Measurements from ENCODE around the gene HHIPL1. TPM values are rescaled to one million over a fixed set of nuclear protein-coding genes. Genes with fewer than 3 reads are reported as not detected.

HHIPL1 gene
- total RNA-seq, 1 donor from 2014 or later = 0.05 TPM

GRCh38 chr14:99673305-99674063 is 28.6 kb downstream of the HHIPL1 start:
- intact Hi-C loops (cut with micrococcal nuclease) = no loop called here

- intact Hi-C loops (cut with micrococcal nuclease) = no loop called here
These were observed 29.2 kb downstream of the HHIPL1 start for GRCh38 chr14:99674064-99674650.

GRCh38 chr14:99674776-99675381 is 29.9 kb downstream of the HHIPL1 start:
- intact Hi-C loops (cut with micrococcal nuclease) = no loop called here

- intact Hi-C loops (cut with micrococcal nuclease) = no loop called here
These were observed 30.5 kb downstream of the HHIPL1 start for GRCh38 chr14:99675382-99675835.

GRCh38 chr14:99675951-99676350 is 31.0 kb downstream of the HHIPL1 start:
- intact Hi-C loops (cut with micrococcal nuclease) = no loop called here

GRCh38 chr14:99676657-99677056 is 31.7 kb downstream of the HHIPL1 start:
- intact Hi-C loops (cut with micrococcal nuclease) = no loop called here

GRCh38 chr14:99677231-99678140 is 32.6 kb downstream of the HHIPL1 start:
- intact Hi-C loops (cut with micrococcal nuclease) = no loop called here

DNA sequence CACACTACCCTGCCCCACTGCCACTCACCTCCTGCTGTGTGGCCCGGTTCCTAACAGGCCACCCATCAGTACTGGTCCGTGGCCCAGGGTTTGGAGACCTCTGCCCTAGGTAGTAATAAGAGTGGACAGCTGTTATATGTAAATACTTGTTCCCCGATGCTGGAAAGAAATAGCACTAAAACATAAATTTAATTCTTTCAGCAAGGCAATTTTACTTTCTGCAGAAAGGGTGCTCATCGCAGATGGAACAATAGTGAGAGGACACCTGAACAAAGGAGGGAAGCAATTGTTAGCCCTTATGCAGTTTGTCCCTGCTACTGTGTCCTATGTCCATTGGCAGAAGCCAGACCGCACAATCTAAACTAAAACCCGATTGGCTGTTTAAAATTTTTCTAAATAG is 33.3 kb downstream of the HHIPL1 start:
- intact Hi-C loops (cut with micrococcal nuclease) = no loop called here

DNA sequence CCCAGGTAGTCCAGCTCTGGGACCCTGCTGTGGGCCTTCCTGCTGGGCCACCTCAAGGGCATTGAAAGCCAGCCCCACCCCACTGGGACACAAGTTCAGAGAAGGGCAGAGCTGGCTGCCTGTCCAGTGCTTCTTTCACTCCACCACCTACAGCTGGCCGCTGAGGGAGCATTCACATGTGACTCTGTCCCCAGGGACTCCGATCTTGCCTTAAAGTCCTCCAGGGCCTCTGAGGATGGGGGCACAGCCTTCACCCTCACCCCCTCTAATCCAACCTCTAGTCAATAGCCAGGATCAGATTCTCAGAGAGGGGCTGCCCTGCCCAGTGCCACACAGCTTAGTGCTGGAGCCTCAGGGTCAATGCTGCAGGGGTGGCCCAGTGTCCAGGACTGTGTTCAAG is 34.2 kb downstream of the HHIPL1 start:
- intact Hi-C loops (cut with micrococcal nuclease) = no loop called here

- intact Hi-C loops (cut with micrococcal nuclease) = no loop called here
These were observed 34.6 kb downstream of the HHIPL1 start for GRCh38 chr14:99679543-99679942.

GRCh38 chr14:99679996-99680395 is 35.1 kb downstream of the HHIPL1 start:
- intact Hi-C loops (cut with micrococcal nuclease) = loop anchor here (5.0 kb wide), 1 partner anchor 697 kb away; the partner anchor contains the start of gene WDR25

DNA sequence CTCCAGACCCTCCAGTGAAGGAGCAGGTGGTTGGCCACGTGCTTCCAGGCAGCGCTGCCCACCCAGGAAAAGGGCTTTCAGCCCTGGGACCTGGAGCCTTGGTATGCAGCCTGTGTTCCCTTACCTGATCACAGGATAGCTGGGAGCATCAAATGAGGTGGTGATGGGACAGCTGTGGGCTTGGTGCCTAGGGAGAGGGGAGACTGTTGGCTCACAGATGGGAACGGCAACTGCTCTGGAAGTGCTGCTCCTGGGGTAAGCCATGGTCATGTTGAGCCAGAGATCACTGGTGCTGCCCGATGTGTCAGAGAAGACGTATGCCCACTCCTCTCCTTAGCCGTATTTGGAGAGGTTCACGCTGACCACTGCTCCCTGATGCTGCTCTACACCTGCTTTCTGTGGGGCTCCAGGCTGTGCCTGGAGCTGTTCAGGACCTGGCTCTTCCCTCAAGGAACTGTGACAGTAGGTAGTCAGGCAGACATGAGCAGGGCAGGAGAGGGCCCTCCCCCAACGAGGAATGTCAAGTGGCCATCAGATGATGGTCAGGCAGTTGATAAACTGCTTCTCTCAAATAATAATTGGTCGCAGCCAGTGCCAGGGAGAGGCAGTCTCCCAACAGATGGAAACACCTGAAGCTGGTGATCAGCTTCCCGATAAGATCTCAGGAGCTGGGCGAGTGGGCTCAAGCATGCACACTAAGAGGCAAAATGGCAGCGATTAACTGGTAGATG is 36.3 kb downstream of the HHIPL1 start:
- intact Hi-C loops (cut with micrococcal nuclease) = loop anchor here (5.0 kb wide), 1 partner anchor 696 kb away; the partner anchor contains the start of gene WDR25

- intact Hi-C loops (cut with micrococcal nuclease) = loop anchor here (1.0 to 5.0 kb wide), 4 partner anchors 112 to 696 kb away; partner anchors contain the start of genes EML1 and WDR25
These were observed 36.9 kb downstream of the HHIPL1 start for GRCh38 chr14:99681832-99682148.

- intact Hi-C loops (cut with micrococcal nuclease) = loop anchor here (1.0 to 5.0 kb wide), 7 partner anchors 110 to 694 kb away; partner anchors contain the start of genes EML1 and WDR25
These were observed 38.1 kb downstream of the HHIPL1 start for GRCh38 chr14:99682809-99683618.

DNA sequence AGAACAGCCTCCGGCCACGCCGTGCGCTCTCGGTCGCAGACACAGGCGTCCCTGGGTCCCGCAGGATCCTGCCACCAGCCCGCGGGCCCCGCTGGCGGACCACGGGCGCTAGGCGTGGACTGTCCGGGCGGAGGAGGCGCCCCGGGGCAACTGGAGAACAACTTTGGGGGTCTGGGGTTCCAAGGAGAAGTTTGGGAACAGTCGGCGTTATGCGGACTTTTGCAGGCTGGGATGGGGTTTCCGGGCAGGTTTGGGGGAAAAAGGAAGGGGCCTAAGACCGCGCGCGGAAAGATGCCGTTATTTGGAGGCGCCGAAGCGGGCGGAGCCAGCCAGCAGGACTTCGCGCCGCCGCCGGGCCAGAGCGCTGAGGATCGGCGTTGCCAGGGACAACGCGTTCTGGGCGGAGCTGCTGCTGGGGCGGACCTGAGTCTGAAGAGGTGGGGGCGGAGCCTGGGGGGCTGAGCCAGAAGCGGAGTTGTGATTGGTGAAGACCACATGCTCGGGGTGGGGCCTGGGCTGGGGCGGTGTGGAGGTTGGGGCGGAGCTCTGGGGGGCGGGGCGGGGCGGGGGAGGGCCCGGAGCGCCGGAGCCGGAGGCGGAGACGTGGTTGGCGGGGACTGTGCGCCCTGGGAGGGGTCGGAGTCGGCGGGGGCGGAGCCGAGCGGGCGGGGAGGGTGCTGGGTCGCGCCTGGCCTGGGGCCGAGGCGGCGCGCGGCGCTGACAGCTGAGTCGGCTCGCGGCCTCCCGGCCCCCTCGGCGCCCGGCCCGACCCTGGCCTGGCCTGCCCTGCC is 38.9 kb downstream of the HHIPL1 start, which contains the start of gene CYP46A1:
Gene CYP46A1 (plus strand): TSS at position 680 of the 791 bp plus-strand sequence. CDS start 120 bp downstream, outside the sequence.
- intact Hi-C loops (cut with micrococcal nuclease) = loop anchor here (1.0 to 5.0 kb wide), 9 partner anchors 12 to 693 kb away; partner anchors contain the start of genes CCNK and WDR25

DNA sequence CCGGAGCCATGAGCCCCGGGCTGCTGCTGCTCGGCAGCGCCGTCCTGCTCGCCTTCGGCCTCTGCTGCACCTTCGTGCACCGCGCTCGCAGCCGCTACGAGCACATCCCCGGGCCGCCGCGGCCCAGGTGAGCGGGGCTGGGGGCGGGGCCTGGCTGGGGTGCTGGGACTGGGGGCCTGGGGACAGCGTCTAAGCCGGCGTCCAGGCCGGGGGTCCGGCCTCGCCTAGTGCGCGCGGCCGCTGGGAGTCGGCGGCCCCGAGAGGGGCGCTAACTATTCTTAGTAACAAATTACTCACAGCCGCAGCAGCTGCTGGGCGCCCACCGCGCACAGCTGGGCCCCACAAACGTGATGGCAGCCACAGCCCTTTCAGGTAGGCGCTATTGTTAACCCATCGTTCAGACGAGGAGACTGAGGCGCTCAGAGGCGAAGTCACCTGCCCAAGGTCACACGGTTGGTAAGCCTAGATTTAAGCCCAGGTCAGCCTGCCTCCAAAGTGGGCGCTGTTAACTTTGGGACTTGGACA is 39.5 kb downstream of the HHIPL1 start:
- intact Hi-C loops (cut with micrococcal nuclease) = loop anchor here (1.0 to 5.0 kb wide), 5 partner anchors 12 to 693 kb away; partner anchors contain the start of genes CCNK and WDR25

GRCh38 chr14:99685151-99685591 is 40.2 kb downstream of the HHIPL1 start:
- intact Hi-C loops (cut with micrococcal nuclease) = no loop called here

DNA sequence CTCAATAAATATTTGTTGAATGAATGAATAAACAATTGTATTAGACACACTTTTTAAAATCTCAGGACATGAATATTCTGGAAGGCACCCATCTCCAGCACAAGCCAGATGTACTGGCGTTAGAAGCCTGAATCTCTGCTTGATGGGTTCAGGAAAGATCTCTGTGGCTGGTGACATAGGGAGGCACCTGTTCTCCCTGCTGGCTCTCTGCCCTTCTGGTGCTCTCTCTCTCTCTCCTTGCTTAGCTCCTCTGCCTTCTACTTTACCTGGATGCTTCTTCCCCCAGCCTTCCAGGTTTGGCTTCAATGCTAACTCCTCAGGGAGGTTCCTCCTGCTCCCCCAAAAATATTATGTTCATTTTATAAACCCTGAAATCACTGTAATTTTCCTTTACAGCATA is 40.7 kb downstream of the HHIPL1 start:
- intact Hi-C loops (cut with micrococcal nuclease) = no loop called here

Data from T-helper 1 cell treated with Interleukin-12 subunit alpha and Interleukin-12 subunit beta and Interleukin-4 antibody, amounts not matched to agents 30 ng/mL and 1 ng/mL, for 36 hours (primary cell).